Endothelial cell of umbilical vein (primary cell): ENCODE measurements around the gene IQCE.

Source experiments
- CTCF ChIP-seq, 2 donors: IDR thresholded peaks; 1 replicate in 1 of 2; 2 replicates in 1 of 2; pipeline ENCODE4 v1.5.1; 2011; ENCODE audit warnings: low read length in 2 of 2, mild to moderate bottlenecking in 2 of 2, moderate library complexity in 2 of 2, control low read depth in 1 of 2, inconsistent platforms in 1 of 2, low read depth in 1 of 2; ENCODE audit not compliant: insufficient read depth in 1 of 2; ENCODE audit errors: extremely low read depth in 1 of 2
- EZH2 ChIP-seq: IDR thresholded peaks from 2 replicates; pipeline ENCODE4 v1.6.1; 2012; ENCODE audit warnings: borderline replicate concordance, low read depth, mild to moderate bottlenecking, moderate library complexity, low read length, inconsistent platforms; ENCODE audit not compliant: severe bottlenecking
- FOS ChIP-seq: IDR thresholded peaks from 2 replicates; pipeline ENCODE4 v1.6.1; 2011; ENCODE audit warnings: mild to moderate bottlenecking, low read length, moderate library complexity, borderline replicate concordance; ENCODE audit not compliant: insufficient read depth
- GATA2 ChIP-seq: IDR thresholded peaks from 2 replicates; pipeline ENCODE4 v1.7.0; 2011; ENCODE audit warnings: low read depth, mild to moderate bottlenecking, moderate library complexity, mixed read lengths, low read length; ENCODE audit not compliant: insufficient read length, insufficient read depth
- JUN ChIP-seq: IDR thresholded peaks from 2 replicates; pipeline ENCODE4 v1.6.1; 2011; ENCODE audit warnings: borderline replicate concordance, low read depth; ENCODE audit not compliant: insufficient read length, insufficient read depth
- MYC ChIP-seq: IDR thresholded peaks from one replicate; pipeline ENCODE4 v1.6.1; 2011; ENCODE audit warnings: mild to moderate bottlenecking, low read depth, low read length
- POLR2A ChIP-seq: IDR thresholded peaks from 2 replicates; pipeline ENCODE4 v1.6.1; 2012; ENCODE audit warnings: low read depth, mild to moderate bottlenecking, control low read depth, low read length
- POLR2AphosphoS5 ChIP-seq: IDR thresholded peaks from 2 replicates; pipeline ENCODE4 v1.6.1; 2012; ENCODE audit warnings: low read depth, mild to moderate bottlenecking, control low read depth, low read length, moderate library complexity; ENCODE audit not compliant: insufficient read depth
- TF ChIP-seq, protein P1 (sequence below): IDR thresholded peaks from 2 replicates; pipeline ENCODE4 v1.6.1; 2011; ENCODE audit not compliant: insufficient read depth, insufficient read length

DNA sequence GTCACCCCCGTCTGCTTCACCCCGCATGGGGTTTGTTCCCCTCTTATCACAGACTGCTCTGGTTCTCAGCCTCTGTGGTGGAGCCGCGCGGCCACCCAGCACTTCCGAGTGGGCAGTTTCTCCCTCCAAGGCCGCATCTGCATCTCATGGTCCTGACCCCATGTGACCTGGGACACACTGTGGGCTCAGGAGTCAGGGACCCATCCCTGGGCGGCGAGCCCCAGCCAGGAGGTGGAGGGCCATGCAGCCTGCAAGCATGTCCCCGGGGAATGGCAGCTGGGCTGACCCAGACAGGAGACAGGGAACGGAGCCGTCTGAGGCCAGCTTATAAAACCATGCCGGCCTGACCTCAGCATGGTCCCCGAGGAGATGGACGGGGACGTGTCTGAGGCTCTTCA, 47.8 kb downstream of the IQCE start:
- TF ChIP-seq POLR2A (no peak), CTCF (IDR thresholded peaks at IDR 0.05; ENCODE audit: extremely low read depth in 1 of 2, insufficient read depth in 1 of 2, low read depth in 1 of 2, low read length in 2 of 2) (no peak), EZH2 (no peak), MYC (no peak), POLR2AphosphoS5 (no peak), FOS (no peak), JUN (no peak), GATA2 (no peak)
- TF ChIP-seq, protein P1, sequence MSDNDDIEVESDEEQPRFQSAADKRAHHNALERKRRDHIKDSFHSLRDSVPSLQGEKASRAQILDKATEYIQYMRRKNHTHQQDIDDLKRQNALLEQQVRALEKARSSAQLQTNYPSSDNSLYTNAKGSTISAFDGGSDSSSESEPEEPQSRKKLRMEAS = no peak
